H9 (cell line): ENCODE data around the gene KAZALD1. TPM values are rescaled to one million over a fixed set of nuclear protein-coding genes. Genes with fewer than 3 reads are reported as not detected.

Experiments
- DNase-seq: peaks from one replicate; pipeline ENCODE4 v3.0.0-alpha.2; 2017
- H2AFZ ChIP-seq: one replicate; pipeline ENCODE4 v1.6.1; 2013; ENCODE audit warnings: mild to moderate bottlenecking, low read length, control low read depth, moderate library complexity
- H2AK5ac ChIP-seq: 2 replicates; pipeline ENCODE4 v1.6.1; 2013; ENCODE audit warnings: low read length, control low read depth, mixed read lengths; ENCODE audit not compliant: insufficient read length
- H2BK120ac ChIP-seq: one replicate; pipeline ENCODE4 v1.6.1; 2013; ENCODE audit warnings: low read depth, mild to moderate bottlenecking, low read length, control low read depth, inconsistent platforms; ENCODE audit not compliant: poor library complexity, severe bottlenecking
- H2BK12ac ChIP-seq: 2 replicates; pipeline ENCODE4 v1.6.1; 2013; ENCODE audit warnings: low read length, control low read depth, mixed read lengths, low read depth; ENCODE audit not compliant: insufficient read length
- H2BK15ac ChIP-seq: 2 replicates; pipeline ENCODE4 v1.6.1; 2013; ENCODE audit warnings: low read depth, low read length, control low read depth
- H2BK20ac ChIP-seq: one replicate; pipeline ENCODE4 v1.6.1; 2013; ENCODE audit warnings: low read depth, mild to moderate bottlenecking, low read length, control low read depth, inconsistent platforms; ENCODE audit not compliant: poor library complexity, severe bottlenecking
- H2BK5ac ChIP-seq: 2 replicates; pipeline ENCODE4 v1.6.1; 2013; ENCODE audit warnings: low read length, control low read depth, mixed read lengths; ENCODE audit not compliant: insufficient read length
- H3K14ac ChIP-seq: 2 replicates; pipeline ENCODE4 v1.6.1; 2013; ENCODE audit warnings: low read length, control low read depth; ENCODE audit not compliant: insufficient read depth
- H3K18ac ChIP-seq: 2 replicates; pipeline ENCODE4 v1.6.1; 2013; ENCODE audit warnings: low read depth, mild to moderate bottlenecking, mixed read lengths, low read length, control low read depth; ENCODE audit not compliant: insufficient read length
- H3K23ac ChIP-seq: 2 replicates; pipeline ENCODE4 v1.6.1; 2013; ENCODE audit warnings: low read length, control low read depth, mixed read lengths, low read depth; ENCODE audit not compliant: insufficient read length
- H3K23me2 ChIP-seq: 2 replicates; pipeline ENCODE4 v1.6.1; 2013; ENCODE audit warnings: low read depth, mild to moderate bottlenecking, mixed read lengths, low read length, control low read depth; ENCODE audit not compliant: insufficient read length, poor library complexity, severe bottlenecking
- H3K27ac ChIP-seq: 2 replicates; pipeline ENCODE4 v1.5.1; 2013; ENCODE audit warnings: low read length, control low read depth, mixed read lengths, low read depth; ENCODE audit not compliant: insufficient read length
- H3K27me3 ChIP-seq: 2 replicates; pipeline ENCODE4 v1.6.1; 2013; ENCODE audit warnings: low read length, control low read depth, inconsistent platforms; ENCODE audit not compliant: insufficient read depth
- H3K4ac ChIP-seq: 2 replicates; pipeline ENCODE4 v1.6.1; 2013; ENCODE audit warnings: low read depth, mild to moderate bottlenecking, control low read depth, inconsistent platforms, low read length, moderate library complexity
- H3K4me1 ChIP-seq: 2 replicates; pipeline ENCODE4 v1.6.1; 2013; ENCODE audit warnings: low read length, control low read depth, inconsistent platforms; ENCODE audit not compliant: insufficient read depth
- H3K4me2 ChIP-seq: 2 replicates; pipeline ENCODE4 v1.6.1; 2013; ENCODE audit warnings: low read length, control low read depth, mixed read lengths; ENCODE audit not compliant: insufficient read length, insufficient read depth
- H3K56ac ChIP-seq: 2 replicates; pipeline ENCODE4 v1.6.1; 2013; ENCODE audit warnings: low read depth, mild to moderate bottlenecking, mixed read lengths, low read length, control low read depth; ENCODE audit not compliant: insufficient read length
- H3K79me1 ChIP-seq: 2 replicates; pipeline ENCODE4 v1.6.1; 2013; ENCODE audit warnings: low read depth, mild to moderate bottlenecking, moderate library complexity, low read length, control low read depth, inconsistent platforms; ENCODE audit not compliant: insufficient read depth, poor library complexity, severe bottlenecking
- H3K79me2 ChIP-seq: 2 replicates; pipeline ENCODE4 v1.6.1; 2013; ENCODE audit warnings: low read length, control low read depth, inconsistent platforms; ENCODE audit not compliant: insufficient read depth
- H3K9ac ChIP-seq: 2 replicates; pipeline ENCODE4 v1.6.1; 2013; ENCODE audit warnings: low read length, control low read depth, mixed read lengths; ENCODE audit not compliant: insufficient read length; ENCODE audit errors: extremely low read depth
- H3K9me3 ChIP-seq: one replicate; pipeline ENCODE4 v1.6.1; 2013; ENCODE audit warnings: low read depth, low read length, inconsistent platforms; ENCODE audit not compliant: control insufficient read depth
- H3T11ph ChIP-seq: one replicate; pipeline ENCODE4 v1.6.1; 2013; ENCODE audit warnings: mild to moderate bottlenecking, low read length, control low read depth, inconsistent platforms
- H4K20me1 ChIP-seq: one replicate; pipeline ENCODE4 v1.6.1; 2013; ENCODE audit not compliant: control insufficient read depth, insufficient read length, insufficient read depth
- H4K5ac ChIP-seq: 2 replicates; pipeline ENCODE4 v1.6.1; 2013; ENCODE audit warnings: low read depth, mild to moderate bottlenecking, mixed read lengths, low read length, control low read depth; ENCODE audit not compliant: insufficient read length
- H4K8ac ChIP-seq: replicated peaks from 2 replicates; pipeline ENCODE4 v1.6.1; 2013; ENCODE audit warnings: low read length, control low read depth, mixed read lengths, low read depth; ENCODE audit not compliant: insufficient read length
- H4K91ac ChIP-seq: 2 replicates; pipeline ENCODE4 v1.6.1; 2013; ENCODE audit warnings: low read depth, mild to moderate bottlenecking, moderate library complexity, mixed read lengths, low read length, control low read depth; ENCODE audit not compliant: insufficient read length
- H3K27ac Mint-ChIP-seq, 3 experiments: 2 replicates in 2 of 3; 3 replicates in 1 of 3; pipeline ENCODE4 v1.8.0; 2020 to 2021; ENCODE audit warnings: mixed read lengths in 3 of 3, mild to moderate bottlenecking in 1 of 3, moderate library complexity in 1 of 3
- H3K27me3 Mint-ChIP-seq: 2 replicates; pipeline ENCODE4 v1.8.0; 2021; ENCODE audit warnings: low read depth, mild to moderate bottlenecking, moderate library complexity, mixed read lengths
- H3K36me3 Mint-ChIP-seq, 3 experiments: 2 replicates in 2 of 3; 3 replicates in 1 of 3; pipeline ENCODE4 v1.8.0; 2020 to 2021; ENCODE audit warnings: low read depth in 3 of 3, mixed read lengths in 3 of 3; ENCODE audit not compliant: insufficient read depth in 1 of 3
- H3K4me1 Mint-ChIP-seq, 2 experiments: 2 replicates each; pipeline ENCODE4 v1.8.0; 2020; ENCODE audit warnings: mixed read lengths in 2 of 2
- H3K4me3 Mint-ChIP-seq, 2 experiments: 2 replicates in 1 of 2; 3 replicates in 1 of 2; pipeline ENCODE4 v1.8.0; 2020 to 2021; ENCODE audit warnings: mild to moderate bottlenecking in 2 of 2, mixed read lengths in 2 of 2, moderate library complexity in 1 of 2
- H3K9me3 Mint-ChIP-seq, 2 experiments: 2 replicates in 1 of 2; 3 replicates in 1 of 2; pipeline ENCODE4 v1.8.0; 2020; ENCODE audit warnings: mild to moderate bottlenecking in 2 of 2, mixed read lengths in 2 of 2, moderate library complexity in 1 of 2
- WGBS: extraction: QIAGEN DNeasy Blood & Tissue Kit; methylation state at CpG from one replicate; pipeline ENCODE4 v1.1.7; 2013; ENCODE audit warnings: missing lambda C conversion rate, low lambda C conversion rate, mixed read lengths; ENCODE audit not compliant: insufficient read length; ENCODE audit errors: extremely low coverage; 5-methylcytosine and 5-hydroxymethylcytosine counted together
- total RNA-seq: library from RNA; stranded (reverse); gene quantifications from 2 replicates; pipeline ENCODE4 v1.2.1, GENCODE V29; 2021
- TF ChIP-seq, protein P1 (sequence below): fragments of 200-600 bp; sonication (generic); conservative IDR thresholded peaks from 3 replicates; pipeline ENCODE4 v1.8.0; 2021; ENCODE audit warnings: antibody characterized with exemption, mild to moderate bottlenecking

The KAZALD1 gene
- total RNA-seq, 1 experiment from 2014 or later: 2.9 TPM

DNA sequence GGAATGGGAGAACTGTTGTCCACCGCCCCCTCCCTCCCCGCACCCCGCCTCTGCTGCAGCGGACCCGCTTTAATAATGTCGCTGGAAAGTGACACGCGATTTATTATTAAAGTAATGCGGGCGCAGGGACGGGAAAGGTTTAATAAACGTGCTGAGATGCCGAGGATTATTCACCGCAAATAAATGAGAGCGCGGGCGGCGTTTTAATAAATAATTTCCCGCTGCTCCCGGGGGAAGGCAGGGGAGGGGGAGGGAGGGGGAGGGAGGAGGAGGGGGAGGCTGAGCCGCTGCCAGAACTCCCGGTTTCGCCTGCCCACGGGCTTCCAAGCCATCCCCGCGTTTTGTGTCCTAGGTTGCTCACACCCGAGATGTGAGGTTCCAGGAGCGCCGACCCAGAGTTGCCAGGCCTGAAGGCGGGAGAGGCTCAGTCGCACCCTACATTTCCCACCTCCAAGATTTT lies 5.1 kb downstream of the KAZALD1 start:
- Histone ChIP-seq H3K9me3 (no peaks in the 10 kb centered on the region), H4K91ac (no peak overlapping the region), H2BK15ac (no peak overlapping the region), H3K79me2 (no peaks in the 10 kb centered on the region), H4K8ac (no peak overlapping the region), H3K4ac (no peak overlapping the region), H3T11ph (no peak overlapping the region), H2BK12ac (no peak overlapping the region), H3K18ac (no peak overlapping the region), H3K4me1 (no peaks in the 10 kb centered on the region; the same call in 1 of the 2 replicates), H2BK120ac (no peak overlapping the region), H2AK5ac (no peak overlapping the region), H3K14ac (no peak overlapping the region), H3K9ac (no peak overlapping the region), H3K27ac (no peak overlapping the region), H2BK20ac (no peak overlapping the region), H2AFZ (no peak overlapping the region), H4K20me1 (no peaks in the 10 kb centered on the region), H3K23ac (no peak overlapping the region), H3K4me2 (peak overlapping the region; percentile 69), H3K27me3 (peaks cover 45% of the 10 kb centered on the region), H2BK5ac (no peak overlapping the region), H4K5ac (no peak overlapping the region), H3K79me1 (no peaks in the 10 kb centered on the region), H3K23me2 (peaks cover 25% of the 10 kb centered on the region), H3K56ac (no peak overlapping the region)
- Mint-ChIP-seq H3K27ac (no peak overlapping the region), H3K4me3 (peak overlapping the region; percentile 71 to 87), H3K36me3 (no peaks in the 10 kb centered on the region; a peak in 1 of 7 replicates), H3K4me1 (peaks cover 19 to 29% of the 10 kb centered on the region in 2 experiments), H3K9me3 (no peaks in the 10 kb centered on the region; a peak in 1 of 5 replicates), H3K27me3 (peaks cover 71% of the 10 kb centered on the region)
- TF ChIP-seq, protein P1, sequence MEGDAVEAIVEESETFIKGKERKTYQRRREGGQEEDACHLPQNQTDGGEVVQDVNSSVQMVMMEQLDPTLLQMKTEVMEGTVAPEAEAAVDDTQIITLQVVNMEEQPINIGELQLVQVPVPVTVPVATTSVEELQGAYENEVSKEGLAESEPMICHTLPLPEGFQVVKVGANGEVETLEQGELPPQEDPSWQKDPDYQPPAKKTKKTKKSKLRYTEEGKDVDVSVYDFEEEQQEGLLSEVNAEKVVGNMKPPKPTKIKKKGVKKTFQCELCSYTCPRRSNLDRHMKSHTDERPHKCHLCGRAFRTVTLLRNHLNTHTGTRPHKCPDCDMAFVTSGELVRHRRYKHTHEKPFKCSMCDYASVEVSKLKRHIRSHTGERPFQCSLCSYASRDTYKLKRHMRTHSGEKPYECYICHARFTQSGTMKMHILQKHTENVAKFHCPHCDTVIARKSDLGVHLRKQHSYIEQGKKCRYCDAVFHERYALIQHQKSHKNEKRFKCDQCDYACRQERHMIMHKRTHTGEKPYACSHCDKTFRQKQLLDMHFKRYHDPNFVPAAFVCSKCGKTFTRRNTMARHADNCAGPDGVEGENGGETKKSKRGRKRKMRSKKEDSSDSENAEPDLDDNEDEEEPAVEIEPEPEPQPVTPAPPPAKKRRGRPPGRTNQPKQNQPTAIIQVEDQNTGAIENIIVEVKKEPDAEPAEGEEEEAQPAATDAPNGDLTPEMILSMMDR: no peak
- WGBS: no CpG with 5 or more reads among the region's 31 CpGs
- no peak for DNase-seq
